Upper lobe of left lung (tissue), 4 donors: ENCODE measurements around the gene GRB10.

Experiments used
- EP300 ChIP-seq, 4 donors: sonication (generic); formaldehyde crosslinking; IDR thresholded peaks; one replicate each; pipeline ENCODE4 v1.5.1; 2017; ENCODE audit warnings: antibody characterized with exemption in 4 of 4, control low read depth in 2 of 4
- POLR2A ChIP-seq, 4 donors: fragments of 450-650 bp; IDR thresholded peaks; one replicate each; pipeline ENCODE4 v1.5.1; 2016 to 2017; ENCODE audit warnings: antibody characterized with exemption in 4 of 4, mild to moderate bottlenecking in 2 of 4
- POLR2AphosphoS5 ChIP-seq, 2 donors: sonication (generic); formaldehyde crosslinking; IDR thresholded peaks; one replicate each; pipeline ENCODE4 v1.5.1; 2017; ENCODE audit warnings: antibody characterized with exemption in 2 of 2
- TF ChIP-seq, protein P1 (sequence below), 6 experiments: fragments of 450-650 bp in 4 of 6; fragments of 200-600 bp in 2 of 6; sonication (generic) in 2 of 6; IDR thresholded peaks; one replicate each; pipeline ENCODE4 v1.5.1; 2016 to 2019; ENCODE audit warnings: antibody characterized with exemption in 6 of 6

DNA sequence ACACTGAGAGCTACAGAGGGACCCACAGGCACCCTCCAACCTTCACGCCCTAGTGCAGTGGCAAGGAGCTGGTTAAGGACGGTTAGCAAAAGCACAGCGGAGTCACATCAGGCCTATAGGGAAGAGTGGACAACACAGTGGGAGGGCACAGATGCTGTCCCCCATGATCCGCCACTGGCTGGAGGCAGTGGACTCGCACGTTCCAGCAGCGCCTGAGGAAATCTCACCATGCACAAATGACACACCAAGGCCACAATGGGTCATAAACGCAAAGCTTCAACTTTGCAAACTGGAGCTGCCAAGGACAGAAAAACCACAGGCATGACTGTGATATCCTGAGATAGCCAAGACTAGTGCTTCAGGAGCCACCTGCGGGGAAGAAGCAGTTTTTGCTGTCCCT, 58.8 kb downstream of the GRB10 start:
- TF ChIP-seq, protein P1, sequence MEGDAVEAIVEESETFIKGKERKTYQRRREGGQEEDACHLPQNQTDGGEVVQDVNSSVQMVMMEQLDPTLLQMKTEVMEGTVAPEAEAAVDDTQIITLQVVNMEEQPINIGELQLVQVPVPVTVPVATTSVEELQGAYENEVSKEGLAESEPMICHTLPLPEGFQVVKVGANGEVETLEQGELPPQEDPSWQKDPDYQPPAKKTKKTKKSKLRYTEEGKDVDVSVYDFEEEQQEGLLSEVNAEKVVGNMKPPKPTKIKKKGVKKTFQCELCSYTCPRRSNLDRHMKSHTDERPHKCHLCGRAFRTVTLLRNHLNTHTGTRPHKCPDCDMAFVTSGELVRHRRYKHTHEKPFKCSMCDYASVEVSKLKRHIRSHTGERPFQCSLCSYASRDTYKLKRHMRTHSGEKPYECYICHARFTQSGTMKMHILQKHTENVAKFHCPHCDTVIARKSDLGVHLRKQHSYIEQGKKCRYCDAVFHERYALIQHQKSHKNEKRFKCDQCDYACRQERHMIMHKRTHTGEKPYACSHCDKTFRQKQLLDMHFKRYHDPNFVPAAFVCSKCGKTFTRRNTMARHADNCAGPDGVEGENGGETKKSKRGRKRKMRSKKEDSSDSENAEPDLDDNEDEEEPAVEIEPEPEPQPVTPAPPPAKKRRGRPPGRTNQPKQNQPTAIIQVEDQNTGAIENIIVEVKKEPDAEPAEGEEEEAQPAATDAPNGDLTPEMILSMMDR (IDR thresholded peaks at IDR 0.05): no peak
- TF ChIP-seq POLR2A (IDR thresholded peaks at IDR 0.05) (no peak), POLR2AphosphoS5 (IDR thresholded peaks at IDR 0.05) (no peak), EP300 (IDR thresholded peaks at IDR 0.05) (no peak)
